HPDE6-E6E7 (cell line): ENCODE measurements around the gene NRXN3.

Experiments
- DNase-seq: peaks from one replicate; pipeline ENCODE4 v3.0.0; 2011; ENCODE audit warnings: missing footprints; ENCODE audit errors: extremely low spot score

The NRXN3 gene

DNA sequence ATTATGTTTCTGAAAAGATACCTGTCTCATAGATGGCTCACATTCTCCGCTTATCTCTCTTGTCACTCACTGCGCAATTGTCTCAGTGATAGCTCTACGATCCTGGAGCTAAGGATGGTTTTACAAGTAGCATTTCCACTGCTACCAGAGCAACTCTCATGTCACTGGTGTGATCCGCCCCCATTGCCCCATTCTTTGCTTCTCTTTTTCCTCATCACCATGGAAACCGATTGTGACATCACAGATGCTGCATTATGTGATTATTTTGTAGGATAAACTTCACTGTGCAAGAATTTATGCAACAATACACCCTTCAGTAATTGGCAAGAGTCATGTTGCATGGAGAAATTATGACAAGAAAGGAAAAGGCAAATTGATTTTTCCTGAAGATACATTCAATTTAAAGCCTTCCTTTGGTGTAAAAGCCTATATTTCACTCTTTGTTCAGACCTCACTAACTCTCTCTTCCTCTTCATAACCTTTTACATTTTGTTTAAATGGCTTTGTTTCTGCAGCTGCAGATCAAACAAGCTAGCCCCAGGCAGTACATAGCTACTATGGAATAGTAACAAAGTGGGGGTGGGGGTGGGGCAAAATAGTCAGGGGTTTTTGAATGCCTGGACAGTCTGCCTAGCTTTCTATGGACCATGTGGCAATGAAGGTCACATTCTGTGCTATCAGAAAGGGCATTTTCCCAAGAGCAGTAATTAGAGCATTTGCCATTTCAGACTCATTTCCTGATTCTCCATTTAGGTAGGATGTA lies 539.8 kb downstream of the NRXN3 start:
- DNase-seq = no peak

DNA sequence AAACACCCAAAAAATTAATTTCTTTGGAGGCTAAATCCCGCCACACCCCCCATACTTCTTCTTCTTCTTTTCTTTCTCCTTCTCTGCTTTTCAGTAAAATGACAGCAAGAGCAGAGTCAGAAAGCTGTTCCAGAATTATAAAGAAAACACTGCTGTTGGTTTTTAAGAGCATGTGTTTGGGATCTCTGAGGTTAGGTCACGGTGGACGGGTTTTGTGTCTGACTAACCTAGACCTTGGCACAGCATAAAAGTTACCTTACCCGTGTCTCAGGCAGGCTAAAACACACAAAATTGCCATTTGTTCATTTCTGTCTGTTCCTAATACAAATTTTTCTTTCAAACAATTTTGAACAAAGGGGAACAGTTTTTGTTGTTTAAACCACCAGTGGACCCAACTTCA lies 540.8 kb downstream of the NRXN3 start:
- DNase-seq = no peak

DNA sequence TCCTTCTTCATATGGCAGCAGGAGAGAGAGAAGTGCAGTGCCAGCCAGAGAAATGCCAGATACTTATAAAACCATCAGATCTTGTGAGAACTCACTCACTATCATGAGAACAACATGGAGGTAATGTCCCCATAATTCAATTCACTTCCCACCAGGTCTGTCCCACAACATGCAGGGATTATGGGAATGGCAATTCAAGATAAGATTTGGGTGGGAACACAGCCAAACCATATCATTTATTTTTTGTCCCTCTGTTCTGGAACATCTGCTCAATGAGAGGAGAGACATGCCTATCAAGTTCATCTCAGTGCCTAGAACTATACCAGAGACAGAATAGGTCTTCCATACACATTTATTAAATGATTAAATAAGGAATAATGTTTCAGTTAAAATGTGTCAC lies 543.5 kb downstream of the NRXN3 start:
- no peak for DNase-seq

DNA sequence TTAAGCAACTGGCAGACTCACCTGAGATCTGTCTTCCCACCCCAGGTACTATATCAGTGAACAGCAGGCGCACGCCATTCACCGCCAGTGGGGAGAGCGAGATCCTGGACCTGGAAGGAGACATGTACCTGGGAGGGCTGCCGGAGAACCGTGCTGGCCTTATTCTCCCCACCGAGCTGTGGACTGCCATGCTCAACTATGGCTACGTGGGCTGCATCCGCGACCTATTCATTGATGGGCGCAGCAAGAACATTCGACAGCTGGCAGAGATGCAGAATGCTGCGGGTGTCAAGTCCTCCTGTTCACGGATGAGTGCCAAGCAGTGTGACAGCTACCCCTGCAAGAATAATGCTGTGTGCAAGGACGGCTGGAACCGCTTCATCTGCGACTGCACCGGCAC lies 544.5 kb downstream of the NRXN3 start:
- no peak for DNase-seq

DNA sequence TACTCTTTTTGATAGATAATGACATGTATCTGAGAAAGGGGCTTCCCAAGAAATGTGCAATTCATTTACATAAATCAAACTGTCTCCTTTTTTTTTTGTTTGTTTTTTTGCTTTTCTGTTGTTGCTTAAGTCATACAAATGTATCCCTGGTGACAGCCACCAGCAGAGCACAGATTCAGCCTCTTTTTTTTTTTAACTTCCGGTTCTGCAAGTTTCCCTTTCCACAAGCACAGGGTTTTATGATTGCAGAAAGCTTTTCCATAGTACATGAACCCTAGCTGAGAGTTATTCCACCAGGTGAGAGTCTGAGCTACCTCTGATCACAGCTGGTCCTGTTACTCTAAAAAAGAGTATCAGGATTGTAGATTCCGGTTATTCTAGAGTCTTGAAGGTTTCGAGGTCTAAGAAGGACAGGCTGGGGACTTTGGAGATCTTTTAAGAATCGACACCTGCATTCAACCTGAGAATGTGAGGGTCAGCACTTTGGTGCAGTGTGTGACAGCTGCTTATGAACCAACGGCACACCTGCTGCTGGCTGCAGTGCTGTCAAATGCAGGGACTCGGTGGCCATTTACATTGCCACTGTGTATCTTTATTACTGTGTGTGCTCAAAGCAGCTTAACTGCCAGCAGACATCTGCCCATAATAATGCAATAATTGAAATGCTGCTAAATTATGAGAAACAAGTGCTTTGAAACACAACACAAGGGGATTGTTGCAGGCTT lies 551.7 kb downstream of the NRXN3 start:
- no peak for DNase-seq

DNA sequence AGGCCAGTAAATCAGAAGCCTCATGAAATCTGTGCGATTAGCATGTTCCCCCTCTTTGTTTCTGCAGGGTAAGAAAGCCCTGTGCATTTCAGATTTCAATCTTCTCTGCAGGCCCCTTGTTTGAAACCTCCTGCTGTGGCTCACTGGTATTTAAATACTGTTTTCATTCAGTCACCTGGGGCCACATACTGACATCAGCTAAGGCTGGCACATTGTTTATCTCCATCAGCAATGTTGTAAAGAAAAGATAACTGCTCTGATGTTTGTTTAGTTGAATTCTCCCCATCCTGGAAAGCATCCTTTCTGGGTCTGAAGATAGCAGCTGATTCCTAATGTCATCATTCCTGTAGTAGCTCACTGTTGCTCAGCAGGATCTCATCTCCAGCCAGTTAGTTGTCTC lies 554.9 kb downstream of the NRXN3 start:
- DNase-seq = no peak

DNA sequence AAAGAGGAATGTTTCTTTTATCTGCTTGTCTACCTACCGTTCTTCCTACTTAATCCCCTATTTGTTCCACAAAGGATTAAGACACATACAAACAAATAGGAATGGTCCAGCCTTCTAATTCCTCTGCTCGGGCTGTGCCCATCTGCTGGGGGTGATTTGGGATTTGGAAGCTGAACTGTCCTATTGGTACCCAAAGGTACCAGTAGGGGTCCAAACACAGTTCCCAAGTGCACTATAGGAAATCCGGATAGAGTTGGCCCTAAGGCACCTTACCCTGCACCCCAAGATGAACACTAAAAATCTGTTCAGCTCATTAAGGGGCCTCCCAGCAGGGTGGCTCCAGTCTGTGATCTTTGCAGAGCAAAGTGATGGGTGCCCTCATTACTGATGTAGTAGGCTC lies 566.9 kb downstream of the NRXN3 start:
- DNase-seq = no peak

DNA sequence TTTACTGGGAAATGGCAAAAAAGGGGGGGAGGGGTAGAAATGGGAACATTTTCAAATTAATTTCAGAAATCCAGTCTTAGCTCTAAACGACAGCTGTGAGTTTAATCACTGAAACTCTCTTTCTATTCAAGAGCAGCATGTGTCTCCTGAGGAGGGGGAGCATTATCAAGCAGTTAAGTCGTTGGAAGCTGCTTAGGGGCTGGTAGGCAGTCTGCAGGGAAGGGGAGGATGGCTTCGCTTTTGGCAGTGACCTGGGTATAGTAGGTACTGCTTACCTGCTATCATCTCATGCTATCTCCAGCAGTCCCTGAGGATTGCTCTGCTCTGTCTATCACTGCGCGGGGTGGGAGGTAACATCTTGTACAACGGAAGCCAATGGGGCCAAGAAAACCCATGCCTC lies 567.4 kb downstream of the NRXN3 start:
- DNase-seq = no peak

DNA sequence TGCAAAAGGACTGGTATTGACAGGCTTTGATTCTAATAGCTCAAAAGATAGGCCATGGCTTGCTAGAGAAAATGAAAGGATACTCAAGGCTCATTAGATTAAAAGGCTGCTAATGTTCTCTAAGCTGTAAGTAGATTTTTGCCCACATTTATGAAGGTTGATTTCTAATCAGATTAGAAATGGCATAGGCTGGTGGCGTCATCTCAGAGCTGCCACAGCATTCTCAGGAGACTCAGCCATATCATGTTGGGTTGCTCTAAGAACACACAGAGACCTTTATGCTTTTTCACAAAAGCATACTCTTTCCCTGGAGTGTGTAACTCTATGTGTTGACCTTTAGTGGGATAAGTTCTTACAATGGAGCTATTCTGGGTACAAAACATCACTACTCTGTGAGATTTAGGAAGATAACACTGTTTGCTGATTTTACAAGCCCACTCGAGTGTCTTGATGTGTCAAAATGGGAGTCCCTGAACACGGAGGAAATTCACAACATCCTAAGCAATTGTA lies 576.0 kb downstream of the NRXN3 start:
- no peak for DNase-seq

DNA sequence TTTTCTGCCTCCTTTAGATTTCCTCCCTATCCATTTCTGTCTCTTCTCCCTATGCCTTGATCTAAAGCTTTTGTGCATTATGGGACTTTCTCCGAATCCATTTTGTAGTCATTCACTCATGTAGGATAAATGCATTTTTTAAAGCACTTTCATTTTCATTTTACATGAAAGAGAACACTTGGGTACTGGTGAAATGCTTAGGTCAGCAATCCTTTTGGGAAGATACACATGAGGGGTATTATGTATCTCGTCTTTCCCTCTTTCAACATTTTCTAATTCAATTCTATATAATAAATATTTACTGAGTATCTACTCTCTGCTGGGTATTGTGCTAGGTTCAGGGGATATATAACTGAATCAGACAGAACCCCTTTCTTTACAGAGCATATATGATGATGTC lies 577.6 kb downstream of the NRXN3 start:
- DNase-seq = no peak

DNA sequence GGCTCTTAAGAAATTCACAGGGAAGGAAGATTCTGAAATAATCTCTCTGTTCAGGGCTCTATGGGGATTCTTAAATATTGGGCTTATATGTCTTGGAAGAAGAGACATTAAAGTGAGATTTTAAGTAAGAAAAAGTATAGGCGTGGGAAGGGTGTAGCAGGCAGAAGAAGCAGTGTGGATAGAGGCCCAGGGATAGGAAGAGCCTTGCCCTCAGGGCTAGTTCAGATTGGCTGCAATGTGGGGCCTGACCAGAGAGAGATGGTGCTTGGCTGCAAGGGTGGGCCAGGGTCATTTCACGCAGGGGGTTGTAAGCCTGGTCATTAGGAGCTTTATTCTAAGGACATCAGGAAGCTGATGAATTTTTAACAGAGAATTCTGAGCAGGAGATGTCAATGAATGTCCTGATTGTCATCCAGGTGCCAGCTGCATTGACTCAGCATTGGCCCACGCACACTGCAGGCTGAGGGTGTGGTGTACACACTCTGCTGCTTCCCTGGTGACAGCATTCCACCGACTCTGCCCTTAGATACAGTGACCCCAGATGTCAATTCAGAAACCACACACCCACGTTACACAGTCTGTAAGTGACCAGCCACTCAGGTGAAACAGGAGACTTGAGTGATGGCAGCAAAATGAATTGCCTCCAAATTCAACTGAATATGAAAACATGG lies 582.5 kb downstream of the NRXN3 start:
- no peak for DNase-seq

DNA sequence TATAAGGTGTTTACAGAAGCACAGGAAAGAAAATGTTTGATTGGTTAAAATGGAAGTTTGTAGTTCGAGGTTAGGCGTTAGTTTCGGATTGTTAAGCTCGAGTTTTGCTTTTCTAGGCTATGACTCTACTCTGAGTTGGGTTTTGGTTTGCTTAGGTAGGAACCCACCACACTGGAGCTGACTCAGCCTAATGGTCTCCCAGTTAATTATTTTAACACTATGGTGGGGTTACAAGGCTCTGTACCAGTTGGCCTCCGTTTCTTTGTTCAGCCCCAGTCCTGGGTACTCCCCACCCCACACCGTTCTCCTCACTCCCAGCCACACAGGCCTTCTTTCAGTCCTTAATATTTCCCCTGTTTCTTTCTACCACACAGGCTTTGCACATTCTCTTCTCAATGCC lies 583.9 kb downstream of the NRXN3 start:
- no peak for DNase-seq

DNA sequence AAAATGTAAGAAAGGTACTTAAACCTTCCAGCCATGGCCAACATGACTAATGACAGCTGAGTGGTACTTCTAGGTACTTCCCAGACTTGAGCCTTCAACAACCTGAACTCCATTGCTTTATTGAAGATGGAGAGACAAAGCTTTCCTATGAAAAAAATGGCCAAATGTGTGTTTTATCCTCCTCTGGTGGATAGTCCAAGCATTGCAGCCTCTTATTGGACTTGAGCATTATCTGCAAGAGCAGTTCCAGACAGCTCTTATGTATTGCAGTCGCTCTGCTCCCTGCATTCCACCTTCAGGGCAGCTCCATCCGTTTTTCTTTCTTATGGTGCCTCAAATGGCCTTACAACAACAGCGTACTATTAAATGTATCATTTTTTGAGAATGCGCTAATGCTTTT lies 588.2 kb downstream of the NRXN3 start:
- DNase-seq = no peak

DNA sequence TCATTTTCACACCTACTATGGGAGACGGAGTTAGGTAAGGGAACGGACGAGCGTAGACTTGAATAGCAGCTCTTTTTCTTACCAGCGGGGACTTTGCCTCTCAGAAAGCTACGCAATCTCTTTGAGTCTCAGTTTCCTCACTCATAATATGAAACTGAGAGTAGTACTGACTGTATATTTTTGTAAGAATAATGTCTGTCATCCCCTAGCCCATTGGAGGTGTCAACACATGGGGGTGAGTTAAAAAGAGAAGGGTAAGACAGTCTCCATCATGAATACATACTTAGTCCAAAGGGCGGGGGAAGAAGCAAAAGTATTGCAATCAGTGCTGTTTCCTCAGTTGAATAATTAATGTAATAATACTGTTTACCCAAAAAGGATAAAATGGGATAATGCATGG lies 592.2 kb downstream of the NRXN3 start:
- no peak for DNase-seq

DNA sequence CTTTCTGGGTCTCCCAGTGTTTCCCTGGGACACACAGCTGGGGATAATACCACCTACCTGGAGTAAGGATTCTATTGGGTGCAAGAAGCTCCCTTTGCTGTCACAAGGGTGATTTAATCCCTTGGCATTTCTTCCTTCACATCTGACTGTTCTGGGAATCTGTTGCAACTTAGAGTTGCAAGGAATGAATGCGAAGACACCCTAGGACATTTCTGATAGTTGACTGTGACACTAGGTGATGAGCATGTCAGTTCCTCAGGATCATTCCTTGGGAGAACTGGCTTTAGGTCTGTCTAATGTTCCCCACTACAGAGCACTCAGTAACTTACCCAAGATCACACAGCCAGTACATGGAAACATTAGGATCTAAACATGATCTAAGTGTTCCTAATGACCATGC lies 593.6 kb downstream of the NRXN3 start:
- no peak for DNase-seq

DNA sequence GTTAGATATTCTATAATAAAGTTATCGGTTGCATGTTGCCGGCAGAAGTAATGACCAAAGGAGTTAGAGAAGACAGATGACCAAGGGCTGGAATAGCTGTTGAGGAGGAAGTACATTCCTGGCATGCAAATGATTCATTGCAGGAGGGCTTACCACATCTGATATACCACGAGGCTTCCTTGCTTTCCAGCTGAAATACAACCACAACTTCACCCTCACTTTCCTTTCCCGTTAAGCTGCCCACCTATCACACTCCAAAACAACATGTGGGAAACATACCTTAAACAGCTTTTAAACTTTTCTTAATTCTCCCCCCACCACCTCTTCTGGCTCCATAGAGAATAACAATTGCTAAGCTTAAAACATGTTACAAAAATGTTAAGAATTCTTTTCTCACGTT lies 594.1 kb downstream of the NRXN3 start:
- DNase-seq = peak; percentile 33

DNA sequence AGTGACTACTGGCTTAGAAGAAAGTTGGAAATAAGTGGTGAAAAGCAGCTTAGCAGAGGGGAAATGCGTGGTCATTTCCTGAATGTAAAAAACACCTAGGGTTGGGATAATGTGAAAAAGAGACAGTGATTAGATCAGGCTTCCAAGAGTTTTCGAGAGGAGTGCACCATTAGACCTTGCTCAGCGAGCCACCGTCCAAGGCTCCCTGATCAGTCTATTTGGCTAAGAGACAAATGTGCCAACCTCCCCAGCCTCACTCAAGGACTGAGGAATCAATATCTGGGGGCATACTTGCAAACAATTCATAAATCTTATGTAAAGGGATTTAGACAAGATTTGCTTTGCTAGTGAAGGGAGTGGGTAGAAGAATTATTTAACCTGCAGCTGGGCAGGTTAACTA lies 594.5 kb downstream of the NRXN3 start:
- DNase-seq = no peak

DNA sequence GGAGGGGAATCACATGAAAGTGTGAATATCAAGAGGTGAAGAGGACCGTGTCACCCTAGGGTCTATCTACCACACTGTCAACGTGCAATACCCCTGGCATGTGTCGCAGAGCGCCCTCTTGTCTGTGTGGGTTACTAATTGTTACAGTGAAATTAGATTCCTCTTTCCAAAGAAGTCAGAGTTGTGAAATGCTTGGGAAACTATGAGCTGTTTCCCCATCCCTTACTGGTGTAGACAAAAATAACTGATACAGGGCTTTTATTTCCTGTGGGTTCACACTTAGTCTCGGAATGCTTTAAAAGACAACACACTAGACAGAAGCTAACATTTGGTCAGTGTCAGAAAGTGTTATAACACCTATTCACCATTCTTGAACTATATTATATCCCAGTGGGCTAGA lies 597.3 kb downstream of the NRXN3 start:
- no peak for DNase-seq

DNA sequence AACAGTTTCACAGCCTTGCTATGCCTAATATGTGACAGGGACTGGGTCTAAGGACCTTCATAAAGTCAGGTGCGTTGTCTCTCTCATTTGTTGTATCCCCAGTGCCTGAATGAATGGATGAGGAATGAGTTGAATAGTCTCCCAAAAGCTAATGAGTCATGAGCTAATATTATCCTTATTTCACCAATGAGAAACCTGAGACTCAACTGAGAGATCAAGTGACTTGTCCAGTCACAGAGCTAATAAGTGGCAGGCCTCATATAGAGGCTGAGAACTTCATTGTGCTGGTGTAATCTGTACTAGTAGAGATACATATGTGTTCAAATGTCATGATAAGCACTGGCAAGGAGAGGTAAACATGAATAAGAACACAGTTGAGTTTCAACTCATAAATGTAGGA lies 612.4 kb downstream of the NRXN3 start:
- no peak for DNase-seq

DNA sequence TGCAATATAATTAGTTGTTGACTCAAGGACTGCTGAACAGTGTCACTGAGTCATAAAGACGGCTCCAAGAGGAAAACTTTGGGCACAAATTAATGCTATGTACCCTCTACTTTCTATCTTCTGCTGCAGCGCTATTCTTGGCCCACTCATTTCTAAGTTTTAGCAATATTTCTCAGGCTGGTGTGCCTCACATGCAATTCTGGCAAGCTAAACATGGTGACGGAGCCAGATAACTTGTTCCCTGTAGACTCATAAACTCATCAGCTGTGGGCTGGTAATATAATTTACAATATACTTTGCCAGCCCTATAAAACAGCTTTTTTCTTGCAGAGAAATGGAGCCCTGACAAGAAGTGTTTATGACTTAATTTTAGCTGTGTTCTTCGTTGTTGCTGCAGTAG lies 615.1 kb downstream of the NRXN3 start:
- DNase-seq = no peak

DNA sequence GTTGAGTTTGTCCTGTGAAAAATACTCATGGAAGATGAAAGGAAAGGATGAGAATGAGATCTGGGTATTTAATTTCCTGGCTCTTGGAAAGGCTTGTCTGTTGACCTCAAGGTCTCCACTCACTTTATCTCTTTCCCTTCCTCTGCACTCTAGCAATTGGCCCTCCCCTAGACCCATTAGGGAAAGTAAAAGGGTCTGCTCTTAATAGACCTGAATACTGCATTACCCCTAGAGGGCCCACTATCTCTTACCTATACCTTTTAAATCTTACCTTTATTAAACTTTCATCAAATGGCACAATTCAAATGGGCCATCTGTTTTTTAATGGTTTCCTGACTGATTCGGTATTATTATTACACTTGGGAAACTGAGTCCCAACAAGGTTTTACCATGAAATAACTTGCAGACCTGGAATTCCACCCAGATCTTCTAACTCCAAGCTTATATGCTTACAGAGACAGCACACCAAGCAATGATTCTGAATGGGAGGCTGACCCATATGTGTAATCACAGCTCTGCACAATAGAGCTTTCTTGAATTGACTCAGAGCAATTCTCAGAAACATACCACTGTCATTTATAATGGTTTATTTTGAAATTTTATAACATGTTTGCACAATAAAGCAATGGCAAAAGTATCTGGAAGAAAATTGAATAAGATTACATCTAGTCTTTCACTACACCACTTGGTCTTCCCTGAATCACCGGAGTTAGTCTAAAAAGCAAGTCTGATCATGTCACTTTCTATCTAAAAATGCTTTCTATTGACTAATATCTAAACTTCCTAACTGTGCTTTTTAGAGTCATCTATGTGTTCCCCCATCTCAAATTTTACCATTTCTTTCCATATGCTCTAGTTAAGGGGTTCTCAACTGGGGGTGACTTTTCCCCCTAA lies 618.5 kb downstream of the NRXN3 start:
- peak; percentile 12 for DNase-seq

DNA sequence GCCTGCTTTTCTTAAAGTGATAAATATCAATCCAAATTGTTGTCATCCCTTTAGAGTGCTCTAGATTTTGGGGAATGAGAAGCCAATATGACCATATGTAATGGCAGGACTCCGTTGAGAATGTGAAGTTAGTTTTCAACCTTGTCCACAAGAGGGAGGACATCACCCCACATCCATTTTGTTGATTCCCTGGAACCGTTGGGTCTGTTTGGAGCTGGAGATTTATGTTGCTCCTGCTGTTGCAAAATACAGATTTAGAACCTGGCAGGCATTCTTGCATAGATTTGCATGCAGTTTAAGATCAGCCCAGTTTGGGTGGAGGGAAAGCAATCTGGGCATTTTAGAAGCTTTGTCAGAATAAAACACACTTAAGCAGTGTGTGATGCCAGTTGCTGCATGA lies 620.1 kb downstream of the NRXN3 start:
- no peak for DNase-seq
